Smooth muscle cell (in vitro differentiated cells): ENCODE results near the gene CENPT. TPM values are rescaled to one million over a fixed set of nuclear protein-coding genes. Genes with fewer than 3 reads are reported as not detected.

Experiments used
- DNase-seq: peaks from one replicate; lab custom pipeline; 2025; ENCODE audit not compliant: unreplicated experiment; lab: John Stamatoyannopoulos, UW
- H2AFZ ChIP-seq: fragments of 200-600 bp; sonication (generic); 2 replicates; pipeline ENCODE4 v1.6.0; 2016; ENCODE audit warnings: antibody characterized with exemption, low read depth, mild to moderate bottlenecking
- H3F3A ChIP-seq: fragments of 200-600 bp; sonication (generic); 2 replicates; pipeline ENCODE4 v1.6.0; 2017; ENCODE audit warnings: antibody characterized with exemption, low read depth
- H3K27ac ChIP-seq: fragments of 200-600 bp; sonication (generic); 2 replicates; pipeline ENCODE4 v1.5.1; 2016; ENCODE audit warnings: low read depth, mild to moderate bottlenecking
- H3K27me3 ChIP-seq: fragments of 200-600 bp; sonication (generic); 2 replicates; pipeline ENCODE4 v1.6.1; 2016; ENCODE audit warnings: low read depth, mild to moderate bottlenecking
- H3K36me3 ChIP-seq: fragments of 200-600 bp; sonication (generic); 2 replicates; pipeline ENCODE4 v1.5.1; 2016; ENCODE audit warnings: low read depth
- H3K4me1 ChIP-seq: fragments of 200-600 bp; sonication (generic); 2 replicates; pipeline ENCODE4 v1.5.1; 2016; ENCODE audit warnings: low read depth
- H3K4me2 ChIP-seq: fragments of 200-600 bp; sonication (generic); 2 replicates; pipeline ENCODE4 v1.6.0; 2016; ENCODE audit warnings: mild to moderate bottlenecking
- H3K4me3 ChIP-seq: fragments of 200-600 bp; sonication (generic); 2 replicates; pipeline ENCODE4 v1.5.1; 2016; ENCODE audit warnings: mild to moderate bottlenecking
- H3K79me2 ChIP-seq: fragments of 200-600 bp; sonication (generic); 2 replicates; pipeline ENCODE4 v1.6.0; 2016; ENCODE audit warnings: low read depth, mild to moderate bottlenecking
- H3K9ac ChIP-seq: fragments of 200-600 bp; sonication (generic); 2 replicates; pipeline ENCODE4 v1.6.0; 2016; ENCODE audit warnings: low read depth
- H3K9me3 ChIP-seq: fragments of 200-600 bp; sonication (generic); replicated peaks from 2 replicates; pipeline ENCODE4 v1.5.1; 2016; ENCODE audit warnings: low read depth
- H4K20me1 ChIP-seq: fragments of 200-600 bp; sonication (generic); 2 replicates; pipeline ENCODE4 v1.6.0; 2016; ENCODE audit warnings: low read depth
- CTCF ChIP-seq: fragments of 200-600 bp; sonication (generic); IDR thresholded peaks from 2 replicates; pipeline ENCODE4 v1.5.1; 2017; ENCODE audit warnings: borderline replicate concordance, mild to moderate bottlenecking, antibody characterized with exemption; ENCODE audit not compliant: insufficient read depth, poor library complexity, severe bottlenecking
- WGBS: methylation state at CpG from one replicate; pipeline ENCODE4 v1.1.7; 2016; ENCODE audit warnings: low lambda C conversion rate; 5-methylcytosine and 5-hydroxymethylcytosine counted together
- polyA plus RNA-seq: library from polyadenylated mRNA; unstranded; fragments of >200 nt; fragmentation: Nextera tagmentation; extraction: Ambion mirVana; gene quantifications from 2 replicates; pipeline ENCODE4 v1.2.1, GENCODE V29; 2016
- total RNA-seq: library from RNA; depleted of rRNA; stranded (reverse); fragments of >200 nt; gene quantifications from 2 replicates; pipeline ENCODE4 v1.2.3, GENCODE V29; 2014

Gene CENPT
- total and polyA plus RNA-seq, 2 experiments from 2014 or later: 47.0 to 65.8 TPM

GRCh38 chr16:67834242-67834614 lies 13.3 kb downstream of the CENPT start:
- Histone ChIP-seq H3K4me2 (peak overlapping the region; percentile 96), H3K27me3 (no peaks in the 10 kb centered on the region), H3K9me3 (no peaks in the 10 kb centered on the region), H3F3A (no peaks in the 10 kb centered on the region), H3K9ac (peak overlapping the region; percentile 96), H3K36me3 (no peaks in the 10 kb centered on the region), H3K4me1 (no peaks in the 10 kb centered on the region), H3K4me3 (peak overlapping the region; percentile 80), H2AFZ (peak overlapping the region; percentile 88), H3K27ac (no peak overlapping the region), H4K20me1 (no peaks in the 10 kb centered on the region), H3K79me2 (peaks cover 5% of the 10 kb centered on the region)
- 87% methylated on average over 10 of the region's 10 CpGs for WGBS
- no peak for TF ChIP-seq CTCF
- DNase-seq: no peak

- Histone ChIP-seq H3K27ac (peak overlapping the region; percentile 91), H3K4me3 (peak overlapping the region; percentile 80), H3K36me3 (no peaks in the 10 kb centered on the region), H3K27me3 (no peaks in the 10 kb centered on the region), H3K9ac (peak overlapping the region; percentile 96), H3K4me1 (no peaks in the 10 kb centered on the region), H3F3A (no peaks in the 10 kb centered on the region), H3K9me3 (no peaks in the 10 kb centered on the region), H3K4me2 (peak overlapping the region; percentile 96), H4K20me1 (no peaks in the 10 kb centered on the region), H2AFZ (peak overlapping the region; percentile 90), H3K79me2 (peaks cover 5% of the 10 kb centered on the region)
- 2% methylated on average over 49 of the region's 49 CpGs for WGBS
- TF ChIP-seq CTCF: no peak
- peak; percentile 70 for DNase-seq
Measured at GRCh38 chr16:67833415-67834241, 13.9 kb downstream of the CENPT start.

- TF ChIP-seq CTCF: no peak
Measured at GRCh38 chr16:67833030-67833414, 14.5 kb downstream of the CENPT start.

More at GRCh38 chr16:67833030-67833414, 14.5 kb downstream of the CENPT start:
- no peaks in the 10 kb centered on the region for H3K4me1 ChIP-seq
- no peaks in the 10 kb centered on the region for H3F3A ChIP-seq
- no peaks in the 10 kb centered on the region for H3K27me3 ChIP-seq
- H3K9ac ChIP-seq: peak overlapping the region; percentile 96
- H4K20me1 ChIP-seq: no peaks in the 10 kb centered on the region
- H2AFZ ChIP-seq: peak overlapping the region; percentile 90
- DNase-seq: no peak
- H3K36me3 ChIP-seq: no peaks in the 10 kb centered on the region
- peak overlapping the region; percentile 91 for H3K27ac ChIP-seq
- H3K4me3 ChIP-seq: peak overlapping the region; percentile 80
- no peaks in the 10 kb centered on the region for H3K9me3 ChIP-seq
- peaks cover 5% of the 10 kb centered on the region for H3K79me2 ChIP-seq
- peak overlapping the region; percentile 96 for H3K4me2 ChIP-seq
- WGBS: 12% methylated on average over 3 of the region's 3 CpGs
